Measurements from ENCODE around the gene STAG2. TPM values are rescaled to one million over a fixed set of nuclear protein-coding genes. Genes with fewer than 3 reads are reported as not detected.

Gene STAG2
- total and polyA plus RNA-seq, 2 of the 13 experiments (the other 11 are each of a cell fraction or from before 2014, with no cell fraction given) = 21.0 to 50.8 TPM

GRCh38 chrX:123983240-123983639 is 21.7 kb downstream of the STAG2 start (continued):
- TF ChIP-seq, protein P1, sequence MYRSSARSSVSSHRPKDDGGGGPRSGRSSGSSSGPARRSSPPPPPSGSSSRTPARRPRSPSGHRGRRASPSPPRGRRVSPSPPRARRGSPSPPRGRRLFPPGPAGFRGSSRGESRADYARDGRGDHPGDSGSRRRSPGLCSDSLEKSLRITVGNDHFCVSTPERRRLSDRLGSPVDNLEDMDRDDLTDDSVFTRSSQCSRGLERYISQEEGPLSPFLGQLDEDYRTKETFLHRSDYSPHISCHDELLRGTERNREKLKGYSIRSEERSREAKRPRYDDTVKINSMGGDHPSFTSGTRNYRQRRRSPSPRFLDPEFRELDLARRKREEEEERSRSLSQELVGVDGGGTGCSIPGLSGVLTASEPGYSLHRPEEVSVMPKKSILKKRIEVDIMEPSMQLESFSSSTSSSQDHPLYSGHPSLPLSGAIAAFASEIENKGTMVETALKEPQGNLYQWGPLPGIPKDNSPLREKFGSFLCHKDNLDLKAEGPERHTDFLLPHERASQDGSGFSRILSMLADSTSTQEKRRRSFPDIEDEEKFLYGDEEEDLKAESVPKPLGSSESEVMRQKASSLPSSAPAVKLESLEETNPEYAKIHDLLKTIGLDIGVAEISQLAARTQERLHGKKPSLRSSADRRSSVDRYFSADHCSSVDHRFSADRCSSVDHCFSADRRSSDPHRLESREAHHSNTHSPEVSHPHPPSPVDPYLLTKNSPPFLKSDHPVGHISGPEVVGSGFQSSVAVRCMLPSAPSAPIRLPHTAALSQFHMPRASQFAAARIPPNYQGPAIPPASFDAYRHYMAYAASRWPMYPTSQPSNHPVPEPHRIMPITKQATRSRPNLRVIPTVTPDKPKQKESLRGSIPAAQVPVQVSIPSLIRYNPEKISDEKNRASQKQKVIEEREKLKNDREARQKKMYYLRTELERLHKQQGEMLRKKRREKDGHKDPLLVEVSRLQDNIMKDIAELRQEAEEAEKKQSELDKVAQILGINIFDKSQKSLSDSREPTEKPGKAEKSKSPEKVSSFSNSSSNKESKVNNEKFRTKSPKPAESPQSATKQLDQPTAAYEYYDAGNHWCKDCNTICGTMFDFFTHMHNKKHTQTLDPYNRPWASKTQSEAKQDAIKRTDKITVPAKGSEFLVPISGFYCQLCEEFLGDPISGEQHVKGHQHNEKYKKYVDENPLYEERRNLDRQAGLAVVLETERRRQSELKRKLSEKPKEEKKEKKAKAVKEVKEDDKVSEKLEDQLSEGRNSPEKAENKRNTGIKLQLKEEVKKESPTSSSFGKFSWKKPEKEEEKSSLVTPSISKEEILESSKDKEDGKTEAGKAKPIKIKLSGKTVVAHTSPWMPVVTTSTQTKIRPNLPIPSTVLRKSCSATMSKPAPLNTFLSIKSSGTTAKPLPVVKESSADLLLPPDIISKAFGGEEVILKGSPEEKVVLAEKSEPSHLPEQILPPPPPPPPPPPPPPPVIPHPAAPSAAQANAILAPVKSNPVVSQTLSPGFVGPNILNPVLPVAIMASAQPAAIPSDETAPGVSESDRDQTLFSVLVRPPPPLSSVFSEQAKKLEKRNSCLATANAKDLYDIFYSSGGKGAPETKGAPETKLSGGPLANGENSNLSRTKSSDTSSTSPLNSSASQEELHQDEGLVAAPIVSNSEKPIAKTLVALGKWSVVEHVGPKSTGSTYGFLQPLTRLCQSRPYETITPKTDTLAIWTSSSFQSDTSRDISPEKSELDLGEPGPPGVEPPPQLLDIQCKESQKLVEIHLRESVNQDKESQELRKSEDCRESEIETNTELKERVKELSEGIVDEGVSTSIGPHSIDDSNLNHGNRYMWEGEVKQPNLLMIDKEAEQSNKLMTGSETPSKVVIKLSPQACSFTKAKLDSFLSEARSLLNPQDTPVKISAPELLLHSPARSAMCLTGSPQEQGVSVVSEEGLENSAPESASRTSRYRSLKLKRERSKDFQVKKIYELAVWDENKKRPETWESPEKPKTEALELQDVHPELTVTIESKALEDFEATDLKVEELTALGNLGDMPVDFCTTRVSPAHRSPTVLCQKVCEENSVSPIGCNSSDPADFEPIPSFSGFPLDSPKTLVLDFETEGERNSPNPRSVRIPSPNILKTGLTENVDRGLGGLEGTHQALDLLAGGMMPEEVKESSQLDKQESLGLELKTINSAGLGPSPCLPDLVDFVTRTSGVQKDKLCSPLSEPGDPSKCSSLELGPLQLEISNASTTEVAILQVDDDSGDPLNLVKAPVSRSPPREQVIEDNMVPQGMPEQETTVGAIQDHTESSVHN (CRISPR knock-in tag; IDR thresholded peaks at IDR 0.05) = no peak

DNA sequence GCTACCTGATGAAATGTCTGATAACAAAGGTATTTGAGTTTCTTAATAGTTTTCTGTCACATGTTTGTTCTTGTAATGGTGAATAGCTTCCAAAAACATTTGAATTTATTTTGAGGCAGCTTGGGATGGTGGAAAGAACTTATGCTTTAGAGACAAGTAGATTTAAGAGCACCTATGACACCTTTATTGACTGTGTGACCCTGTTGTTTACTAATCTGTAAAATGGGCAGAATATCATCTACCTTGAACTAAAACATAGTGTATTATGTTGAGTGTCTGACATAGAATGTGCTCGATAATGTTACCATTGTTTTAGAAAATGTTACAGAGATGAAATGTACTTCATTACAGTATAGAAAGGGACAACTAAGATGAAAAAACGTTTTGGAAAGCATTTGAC is 24.9 kb downstream of the STAG2 start:
- Histone ChIP-seq H3K4me2 (ENCODE audit: low read depth, low read length) (no peak overlapping the region), H3K4me3 (replicated peaks in 1 of 3; ENCODE audit: insufficient read depth in 1 of 3, low read depth in 2 of 3, low read length in 3 of 3) (no peak overlapping the region), H3K36me3 (replicated peaks in 1 of 2; ENCODE audit: control insufficient read depth in 1 of 2, insufficient read depth in 2 of 2, low read length in 2 of 2) (no peaks in the 10 kb centered on the region; a peak in 1 of 5 replicates), H3K27me3 (ENCODE audit: control insufficient read depth in 1 of 2, insufficient read depth in 2 of 2, low read length in 2 of 2) (no peaks in the 10 kb centered on the region), H3K4me1 (ENCODE audit: insufficient read depth, low read length) (no peaks in the 10 kb centered on the region), H2AFZ (ENCODE audit: low read length) (no peak overlapping the region), H4K20me1 (ENCODE audit: insufficient read depth, low read length) (peaks cover 2% of the 10 kb centered on the region; the same call in 1 of the 2 replicates), H3K79me2 (ENCODE audit: insufficient read depth, low read length) (peaks cover 86% of the 10 kb centered on the region), H3K9me3 (ENCODE audit: low read length) (no peaks in the 10 kb centered on the region), H3K9ac (ENCODE audit: insufficient read depth, low read depth, low read length) (no peak overlapping the region), H3K27ac (ENCODE audit: extremely low read length, insufficient read depth, low read length) (no peak overlapping the region)
- no TSS peak for BruUV-seq (replicated peaks)
- ChIA-PET POLR2A (no interaction called here), CTCF (ENCODE audit: low intra/inter-chr PET ratio, low total read pairs) (no interaction called here)
- DNase-seq (ENCODE audit: low spot score) (no peak), FAIRE-seq (no peak), ATAC-seq (no peak)
- 75% methylated on average over 2 of the region's 2 CpGs for WGBS (ENCODE audit: low lambda C conversion rate)
- in situ Hi-C loops (cut with HindIII; ENCODE audit: extremely low pct_ligation_motif_present, low pct_unique_long_range_greater_than_20kb) = no loop called here
- intact Hi-C loops (cut with micrococcal nuclease; ENCODE audit: unreplicated experiment) = no loop called here
- TF ChIP-seq RBM22 (optimal IDR thresholded peaks at IDR 0.05; ENCODE audit: low read length) (no peak), ZFP1 (CRISPR knock-in tag; IDR thresholded peaks at IDR 0.05) (no peak), HDAC6 (IDR thresholded peaks at IDR 0.05; ENCODE audit: low read depth, low read length) (no peak), ZNF629 (CRISPR knock-in tag; conservative IDR thresholded peaks at IDR 0.05) (peak; percentile 67), SIX4 (CRISPR knock-in tag; IDR thresholded peaks at IDR 0.05) (no peak), FOXP4 (CRISPR knock-in tag; IDR thresholded peaks at IDR 0.05) (no peak)
- TF ChIP-seq, protein P2, sequence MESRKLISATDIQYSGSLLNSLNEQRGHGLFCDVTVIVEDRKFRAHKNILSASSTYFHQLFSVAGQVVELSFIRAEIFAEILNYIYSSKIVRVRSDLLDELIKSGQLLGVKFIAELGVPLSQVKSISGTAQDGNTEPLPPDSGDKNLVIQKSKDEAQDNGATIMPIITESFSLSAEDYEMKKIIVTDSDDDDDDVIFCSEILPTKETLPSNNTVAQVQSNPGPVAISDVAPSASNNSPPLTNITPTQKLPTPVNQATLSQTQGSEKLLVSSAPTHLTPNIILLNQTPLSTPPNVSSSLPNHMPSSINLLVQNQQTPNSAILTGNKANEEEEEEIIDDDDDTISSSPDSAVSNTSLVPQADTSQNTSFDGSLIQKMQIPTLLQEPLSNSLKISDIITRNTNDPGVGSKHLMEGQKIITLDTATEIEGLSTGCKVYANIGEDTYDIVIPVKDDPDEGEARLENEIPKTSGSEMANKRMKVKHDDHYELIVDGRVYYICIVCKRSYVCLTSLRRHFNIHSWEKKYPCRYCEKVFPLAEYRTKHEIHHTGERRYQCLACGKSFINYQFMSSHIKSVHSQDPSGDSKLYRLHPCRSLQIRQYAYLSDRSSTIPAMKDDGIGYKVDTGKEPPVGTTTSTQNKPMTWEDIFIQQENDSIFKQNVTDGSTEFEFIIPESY (CRISPR knock-in tag; IDR thresholded peaks at IDR 0.05) = no peak

Data from HepG2 (cell line).